NCI-H2107 treated with DMSO at 0.1 percent for 48 hours (cell line): ENCODE data around the gene KIAA1671.
"Not testable (repeated sequence)": the region's sequence is repeated elsewhere in the genome, so short reads cannot be mapped to it uniquely, and the experiment has no call there.

Experiments
- DNase-seq: peaks from one replicate; lab custom pipeline; 2025; ENCODE audit not compliant: unreplicated experiment; lab: John Stamatoyannopoulos, UW

KIAA1671 gene

DNA sequence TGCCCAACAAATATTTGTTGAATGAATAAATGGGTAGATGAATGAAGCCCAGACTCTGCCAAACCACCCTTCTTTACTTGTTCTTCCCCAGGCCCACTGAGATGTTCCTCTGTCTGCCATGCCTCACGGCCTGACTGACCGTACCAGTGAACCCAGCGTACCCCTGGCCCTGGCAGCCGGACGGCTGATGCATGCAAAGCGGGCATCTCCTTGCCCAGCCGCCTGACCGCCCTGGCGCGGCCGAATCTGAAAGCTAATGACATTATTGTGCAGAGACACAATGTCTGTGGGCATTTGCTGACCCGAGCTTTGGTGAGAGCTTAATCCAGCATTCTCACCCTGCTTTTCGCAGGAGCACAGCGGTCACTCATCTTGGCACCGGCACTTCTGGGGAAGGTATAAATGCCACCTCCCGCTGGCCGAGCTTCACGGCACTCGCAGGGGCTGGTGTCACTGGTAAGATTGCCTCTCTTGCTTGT, 266.7 kb downstream of the KIAA1671 start, which contains the start of gene CRYBB2:
CRYBB2 (plus strand) TSS at position 429 of the 479 bp plus-strand sequence. CDS start 1,791 bp downstream, outside the sequence.
- no peak for DNase-seq

DNA sequence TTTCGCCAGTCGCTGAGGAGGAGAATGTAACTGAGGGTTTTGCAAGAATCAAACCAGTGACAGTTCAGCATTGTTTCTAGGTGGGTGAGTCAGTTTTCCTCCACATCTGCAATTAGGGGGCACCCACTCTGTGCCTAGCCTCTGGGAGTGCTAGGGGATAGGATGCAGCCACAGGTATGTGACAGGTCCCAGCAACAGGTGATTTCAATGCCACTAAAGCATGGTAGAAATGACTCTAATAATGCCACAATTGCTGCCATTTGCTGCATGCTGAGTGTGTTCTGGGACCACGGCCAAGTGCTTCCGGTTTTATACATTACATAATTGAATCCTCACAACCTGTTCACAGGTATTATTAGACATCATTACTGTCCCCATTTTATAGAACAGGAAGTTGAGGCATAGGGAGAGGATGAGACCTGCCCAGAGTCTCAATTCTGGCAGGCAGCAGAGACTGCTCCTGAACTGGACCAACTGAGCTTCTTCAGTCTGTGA, 267.5 kb downstream of the KIAA1671 start:
- DNase-seq = peak; percentile 26

DNA sequence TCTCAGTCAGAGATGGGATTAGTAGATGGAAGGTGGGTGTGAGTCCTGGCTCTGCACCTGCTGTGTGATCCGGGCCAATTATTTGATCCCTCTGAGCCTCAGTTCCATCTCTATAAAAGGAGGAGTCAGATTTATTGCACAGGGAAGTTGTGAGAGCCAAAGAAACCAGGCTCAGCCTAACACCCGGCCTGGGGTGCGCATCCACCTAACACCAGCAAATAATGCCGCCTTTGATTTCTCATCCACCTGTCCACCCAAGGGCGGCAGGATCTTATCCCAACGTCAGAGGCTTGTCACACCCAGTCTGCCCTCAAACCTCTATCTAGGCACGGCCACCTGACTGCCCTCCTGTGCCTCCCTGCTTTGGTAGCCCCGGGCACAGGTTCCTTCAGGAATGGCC, 269.3 kb downstream of the KIAA1671 start:
- DNase-seq = no peak

DNA sequence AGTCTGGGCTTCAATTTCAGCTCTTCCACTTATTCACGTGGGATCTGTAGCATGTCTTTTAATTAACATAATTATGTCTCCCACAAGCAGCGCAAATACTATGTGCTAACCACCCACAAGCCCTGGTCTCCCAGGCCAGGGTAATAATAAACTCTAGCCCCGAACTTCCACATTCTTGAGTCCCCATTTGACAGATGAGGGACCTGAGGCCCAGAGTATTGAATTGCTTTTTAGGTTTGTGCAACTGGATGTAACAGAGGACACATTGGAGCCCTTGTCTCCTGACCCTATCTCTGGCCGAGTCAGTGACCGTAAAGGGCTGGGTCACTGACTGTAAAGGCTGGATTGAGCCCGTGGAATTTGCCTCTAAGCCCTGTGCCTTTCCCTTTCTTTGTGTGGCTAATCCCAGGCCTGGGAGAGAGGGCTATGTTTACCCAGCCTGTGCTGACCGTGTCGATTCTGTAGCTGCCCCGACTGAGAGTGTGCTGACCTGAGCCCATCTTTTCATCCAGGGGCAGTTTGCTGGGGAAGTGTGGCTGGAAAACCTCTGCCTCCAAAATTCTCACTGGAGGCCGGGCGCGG, 270.8 kb downstream of the KIAA1671 start:
- no peak for DNase-seq

DNA sequence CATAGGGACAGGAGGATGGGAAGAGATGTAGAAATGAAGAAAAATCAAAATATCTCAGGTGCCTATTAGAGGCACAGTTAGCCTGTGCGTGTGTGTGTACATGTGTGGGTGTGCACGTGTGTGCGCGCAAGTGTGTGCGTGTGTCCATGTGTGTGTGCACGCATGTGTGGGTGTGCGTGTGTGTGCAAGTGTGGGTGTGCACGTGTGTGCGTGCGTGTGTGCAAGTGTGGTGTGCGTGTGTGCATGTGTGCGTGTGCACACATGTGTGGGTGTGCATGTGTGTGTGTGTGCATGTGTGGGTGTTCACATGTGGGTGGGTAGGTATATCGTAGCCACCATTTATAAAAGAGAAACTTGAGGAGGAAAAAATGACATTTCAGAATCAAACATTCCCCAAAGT, 276.3 kb downstream of the KIAA1671 start:
- no peak for DNase-seq

DNA sequence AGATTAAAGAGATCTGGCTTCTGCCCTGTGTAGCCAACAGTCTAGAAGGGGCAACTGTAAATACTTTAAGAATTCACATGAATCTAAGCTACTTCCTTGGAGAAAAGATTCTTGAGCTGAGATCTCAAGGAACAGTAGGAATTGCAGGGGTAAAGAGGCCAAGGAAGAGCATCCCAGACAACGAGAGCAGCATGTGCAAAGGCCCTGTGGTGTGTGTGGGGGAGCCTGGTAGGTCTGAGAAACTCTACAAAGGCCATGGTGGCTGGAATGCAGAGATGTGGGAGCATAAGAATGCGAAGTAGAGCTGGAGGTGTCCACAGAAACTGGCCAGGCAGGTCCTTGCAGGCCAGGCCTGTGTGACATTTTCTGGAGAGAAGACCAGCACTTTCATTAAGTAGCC, 278.2 kb downstream of the KIAA1671 start:
- not testable (repeated sequence) for DNase-seq

DNA sequence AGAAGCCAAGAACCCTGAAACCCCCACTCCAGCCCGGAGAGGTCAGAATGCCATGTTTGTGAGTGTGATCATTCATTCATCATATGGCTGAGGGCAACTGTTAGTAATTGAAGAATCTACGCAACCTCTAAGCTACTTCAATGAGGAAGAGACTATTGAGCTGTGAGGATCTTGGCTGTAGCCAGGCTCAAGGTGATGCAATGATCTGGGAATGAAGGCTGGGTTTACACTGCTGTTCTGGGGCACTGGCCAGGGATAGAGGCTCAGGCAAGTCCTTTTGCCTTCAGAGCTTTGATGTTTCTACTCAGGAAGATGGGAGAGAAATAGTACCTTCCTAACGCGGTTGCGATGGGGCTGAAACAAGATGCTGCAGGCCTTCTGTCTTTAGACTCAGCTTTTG, 279.8 kb downstream of the KIAA1671 start:
- DNase-seq = no peak

DNA sequence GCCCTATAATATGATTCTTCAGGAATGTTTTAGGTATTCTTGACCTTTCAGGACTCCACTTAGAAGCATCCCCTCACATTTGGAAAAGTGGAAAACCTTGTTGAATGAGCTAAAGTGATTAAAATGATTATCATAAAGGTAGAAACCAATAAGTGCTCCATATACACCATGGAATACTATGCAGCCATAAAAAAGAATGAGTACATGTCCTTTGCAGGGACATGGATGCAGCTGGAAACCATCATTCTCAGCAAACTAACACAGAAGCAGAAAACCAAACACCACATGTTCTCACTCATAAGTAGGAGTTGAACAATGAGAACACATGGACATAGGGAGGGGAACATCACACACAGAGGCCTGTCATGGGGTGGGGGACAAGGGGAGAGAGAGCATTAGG, 281.2 kb downstream of the KIAA1671 start:
- not testable (repeated sequence) for DNase-seq

DNA sequence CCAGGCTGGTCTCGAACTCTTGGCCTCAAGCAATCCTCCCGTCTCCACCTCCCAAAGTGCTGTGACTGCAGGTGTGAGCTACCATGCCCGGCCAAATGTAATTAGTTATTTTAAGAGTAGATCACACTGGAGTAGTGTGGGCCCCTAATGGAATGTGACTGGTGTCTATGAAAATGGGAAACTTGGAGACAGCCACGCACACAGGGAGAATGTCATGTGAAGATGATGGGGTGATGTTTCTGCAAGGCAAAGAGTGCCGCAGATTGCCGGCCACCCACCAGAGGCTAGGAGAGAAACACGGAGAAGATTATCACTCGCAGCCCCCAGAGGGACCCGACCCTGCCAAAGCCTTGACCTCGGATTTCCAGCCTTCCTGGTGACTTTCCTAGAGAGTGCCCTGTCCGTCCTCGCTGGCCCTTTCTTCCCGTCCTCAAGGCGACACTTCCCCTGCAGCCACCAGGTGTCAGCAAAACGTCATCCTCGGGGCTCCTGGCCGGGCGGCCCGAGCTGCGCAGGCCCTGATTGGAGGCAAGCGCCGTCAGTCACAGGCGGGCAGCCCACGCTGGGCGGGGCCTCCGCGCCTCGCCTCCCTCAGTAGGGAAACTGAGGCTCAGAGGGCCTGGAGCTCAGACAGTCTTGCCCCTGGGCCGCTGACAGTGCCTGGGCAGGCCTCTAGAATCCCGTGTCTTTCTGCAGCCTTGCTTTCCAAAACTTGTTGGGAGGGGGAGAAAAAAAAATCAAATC, 283.2 kb downstream of the KIAA1671 start:
- DNase-seq = peak; percentile 21

DNA sequence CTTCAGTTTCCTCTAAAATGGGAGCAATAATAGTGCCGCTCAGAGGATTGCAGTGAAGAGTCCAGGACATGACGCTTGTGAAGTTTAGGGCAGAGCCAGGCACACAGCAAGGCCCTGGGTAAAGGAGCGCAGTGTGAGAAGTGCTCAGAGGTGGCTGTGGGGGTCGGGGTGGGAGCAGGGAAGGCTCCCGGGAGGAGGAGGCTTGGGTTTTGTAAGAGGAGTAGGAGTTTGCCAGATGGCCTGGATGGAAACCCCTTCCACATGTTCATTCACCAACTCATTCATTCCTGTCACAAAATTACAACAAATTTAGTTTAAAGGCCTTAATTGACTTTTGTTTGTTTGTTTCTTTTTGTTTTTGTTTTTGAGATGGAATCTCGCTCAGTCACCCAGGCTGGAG, 283.9 kb downstream of the KIAA1671 start:
- no peak for DNase-seq

DNA sequence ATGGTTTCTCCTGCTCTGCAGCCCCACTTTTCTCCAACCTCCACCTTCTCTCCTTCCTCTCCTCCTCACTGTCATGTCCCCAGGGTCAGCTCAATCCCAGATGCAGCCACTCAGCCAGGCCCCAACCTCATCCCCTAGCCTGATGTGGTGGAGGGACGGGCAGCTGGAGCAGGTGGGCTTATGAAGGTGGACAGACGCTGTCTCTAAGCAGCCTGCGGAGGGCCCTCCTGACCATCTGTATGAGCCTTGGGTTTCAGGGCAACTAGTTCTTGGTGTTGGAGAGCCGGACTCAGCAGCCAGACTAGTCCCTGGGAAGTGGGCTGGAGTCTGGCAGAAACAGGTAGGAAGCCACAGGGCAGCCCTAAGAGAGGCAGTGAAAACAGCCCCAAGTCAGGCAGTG, 285.0 kb downstream of the KIAA1671 start:
- no peak for DNase-seq

DNA sequence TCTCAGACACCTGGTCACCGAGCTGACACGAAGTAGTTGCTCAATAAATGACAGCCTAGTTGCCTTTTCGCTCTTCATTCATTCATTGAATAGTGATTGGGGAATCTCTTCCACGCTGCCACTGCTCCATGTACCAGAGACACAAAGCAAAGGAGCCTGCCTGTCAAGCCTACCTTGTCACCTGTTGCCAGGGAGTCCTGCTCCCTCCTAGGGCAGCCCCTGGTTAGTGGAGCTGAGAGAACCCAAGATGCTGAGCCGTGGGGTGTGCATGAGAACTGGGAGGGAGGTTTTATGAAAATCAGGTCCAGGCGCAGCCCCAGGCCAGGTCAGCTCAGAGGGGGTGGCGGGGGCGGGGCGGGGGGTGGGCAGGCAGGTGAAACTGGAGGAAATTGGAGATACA, 285.5 kb downstream of the KIAA1671 start:
- DNase-seq = not testable (repeated sequence)
